Activated CD8-positive, alpha-beta T cell treated with anti-CD3 and anti-CD28 coated beads for 36 hours (primary cell): ENCODE results near the gene HMOX2. TPM values are rescaled to one million over a fixed set of nuclear protein-coding genes. Genes with fewer than 3 reads are reported as not detected.

Experiments
- ATAC-seq: fragments of 200-7000 bp; cut with Tn5 transposase; one replicate; pipeline ENCODE4 v1.10.0; 2021; ENCODE audit warnings: mild to moderate bottlenecking, moderate library complexity
- CTCF ChIA-PET: fragments of 350-600 bp; sonication (Branson Sonifier 250); formaldehyde crosslinking; loops from one replicate; lab custom pipeline; 2021; ENCODE audit warnings: antibody characterized with exemption; lab: Charles Lee
- POLR2A ChIA-PET: fragments of 350-600 bp; sonication (Branson Sonifier 250); formaldehyde crosslinking; loops from one replicate; lab custom pipeline; 2021; ENCODE audit warnings: antibody characterized with exemption; lab: Charles Lee
- DNase-seq: peaks from one replicate; pipeline ENCODE4 v3.0.0-alpha.2; 2020
- H3K27ac Mint-ChIP-seq: one replicate; pipeline ENCODE4 v1.8.0; 2021; ENCODE audit warnings: mild to moderate bottlenecking, mixed read lengths
- H3K27me3 Mint-ChIP-seq: one replicate; pipeline ENCODE4 v1.8.0; 2021; ENCODE audit warnings: mixed read lengths
- H3K36me3 Mint-ChIP-seq: one replicate; pipeline ENCODE4 v1.8.0; 2021; ENCODE audit warnings: low read depth, mixed read lengths
- H3K4me1 Mint-ChIP-seq: one replicate; pipeline ENCODE4 v1.8.0; 2021; ENCODE audit warnings: low read depth, mixed read lengths
- H3K4me3 Mint-ChIP-seq: one replicate; pipeline ENCODE4 v1.8.0; 2021; ENCODE audit warnings: mild to moderate bottlenecking, moderate library complexity, mixed read lengths
- H3K9me3 Mint-ChIP-seq: one replicate; pipeline ENCODE4 v1.8.0; 2021; ENCODE audit warnings: mixed read lengths
- intact Hi-C: fragments of 100-400 bp; cut with micrococcal nuclease; formaldehyde crosslinking; loops from one replicate; pipeline ENCODE4 v1.10.0; 2022
- total RNA-seq, 2 experiments: library from RNA; stranded (reverse); gene quantifications; one replicate each; pipeline ENCODE4 v1.2.3, GENCODE V29; 2021
- TF ChIP-seq, protein P1 (sequence below): fragments of 200-600 bp; IDR thresholded peaks from one replicate; pipeline ENCODE4 v1.8.0; 2022; ENCODE audit warnings: antibody characterized with exemption, mild to moderate bottlenecking

The HMOX2 gene
- total RNA-seq, 2 experiments from 2014 or later = 64.7 to 65.4 TPM

GRCh38 chr16:4510131-4510530 lies 33.9 kb downstream of the HMOX2 start:
- ChIA-PET POLR2A (interaction anchor here (1.0 kb wide), 2 partner anchors 35 to 43 kb away, joined by 3 read pairs; no protein-coding TSS in a partner anchor), CTCF (interaction anchor here (1.0 to 8.8 kb wide), 5 partner anchors 8 to 114 kb away, joined by 3 to 174 read pairs (median 5); partner anchors contain the start of genes CDIP1 and MGRN1)
- DNase-seq (no peak), ATAC-seq (no peak)
- Mint-ChIP-seq H3K9me3 (no peaks in the 10 kb centered on the region), H3K27ac (no peak overlapping the region), H3K4me1 (peaks cover 47% of the 10 kb centered on the region), H3K27me3 (no peaks in the 10 kb centered on the region), H3K36me3 (peaks cover 40% of the 10 kb centered on the region), H3K4me3 (no peak overlapping the region)
- TF ChIP-seq, protein P1, sequence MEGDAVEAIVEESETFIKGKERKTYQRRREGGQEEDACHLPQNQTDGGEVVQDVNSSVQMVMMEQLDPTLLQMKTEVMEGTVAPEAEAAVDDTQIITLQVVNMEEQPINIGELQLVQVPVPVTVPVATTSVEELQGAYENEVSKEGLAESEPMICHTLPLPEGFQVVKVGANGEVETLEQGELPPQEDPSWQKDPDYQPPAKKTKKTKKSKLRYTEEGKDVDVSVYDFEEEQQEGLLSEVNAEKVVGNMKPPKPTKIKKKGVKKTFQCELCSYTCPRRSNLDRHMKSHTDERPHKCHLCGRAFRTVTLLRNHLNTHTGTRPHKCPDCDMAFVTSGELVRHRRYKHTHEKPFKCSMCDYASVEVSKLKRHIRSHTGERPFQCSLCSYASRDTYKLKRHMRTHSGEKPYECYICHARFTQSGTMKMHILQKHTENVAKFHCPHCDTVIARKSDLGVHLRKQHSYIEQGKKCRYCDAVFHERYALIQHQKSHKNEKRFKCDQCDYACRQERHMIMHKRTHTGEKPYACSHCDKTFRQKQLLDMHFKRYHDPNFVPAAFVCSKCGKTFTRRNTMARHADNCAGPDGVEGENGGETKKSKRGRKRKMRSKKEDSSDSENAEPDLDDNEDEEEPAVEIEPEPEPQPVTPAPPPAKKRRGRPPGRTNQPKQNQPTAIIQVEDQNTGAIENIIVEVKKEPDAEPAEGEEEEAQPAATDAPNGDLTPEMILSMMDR = no peak
- intact Hi-C loops = no loop called here

GRCh38 chr16:4510747-4511426 lies 34.7 kb downstream of the HMOX2 start:
- Mint-ChIP-seq H3K27ac (no peak overlapping the region), H3K4me1 (peaks cover 47% of the 10 kb centered on the region), H3K36me3 (peaks cover 39% of the 10 kb centered on the region), H3K4me3 (no peak overlapping the region), H3K27me3 (no peaks in the 10 kb centered on the region), H3K9me3 (no peaks in the 10 kb centered on the region)
- no peak for ATAC-seq
- POLR2A ChIA-PET = interaction anchor here (1.0 kb wide), 1 partner anchor 42 kb away, joined by 3 read pairs; no protein-coding TSS in a partner anchor
- TF ChIP-seq, protein P1 = no peak
- intact Hi-C loops = no loop called here
- CTCF ChIA-PET = interaction anchor here (1.5 to 8.8 kb wide), 3 partner anchors 8 to 75 kb away, joined by 5 to 174 read pairs (median 8); partner anchors contain the start of gene CDIP1
- no peak for DNase-seq

DNA sequence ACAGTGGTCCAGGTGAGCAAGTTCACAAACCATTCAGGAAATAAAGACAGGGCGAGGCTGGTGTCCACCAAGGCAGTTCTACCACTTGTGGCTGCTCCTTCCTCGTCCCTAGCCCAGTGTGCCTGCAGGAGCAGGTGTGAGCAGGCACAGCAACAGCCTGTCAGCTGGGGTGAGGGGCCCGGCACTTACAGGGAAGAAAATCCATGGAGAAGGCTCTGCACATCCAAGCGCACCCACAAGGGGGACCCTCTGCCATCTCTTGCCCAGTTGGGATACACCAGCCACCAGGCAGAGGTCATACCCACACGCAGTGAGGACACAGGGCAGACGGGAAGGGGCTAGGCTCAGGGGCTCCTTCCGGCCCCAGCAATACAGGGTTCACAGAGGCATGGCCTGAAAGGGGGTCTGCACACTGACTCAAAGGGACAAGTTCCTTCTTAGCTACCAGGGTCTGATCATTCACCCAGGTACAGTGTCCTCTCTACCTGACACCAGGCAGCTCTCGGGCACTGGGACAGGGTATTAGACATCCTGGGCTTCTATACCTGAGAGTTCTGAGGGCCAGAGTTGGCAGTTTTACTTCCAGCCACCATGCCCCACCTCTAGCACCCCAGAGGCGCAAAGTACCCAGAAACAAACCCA lies 35.4 kb downstream of the HMOX2 start:
- Mint-ChIP-seq H3K27me3 (no peaks in the 10 kb centered on the region), H3K4me1 (peaks cover 46% of the 10 kb centered on the region), H3K36me3 (peaks cover 34% of the 10 kb centered on the region), H3K9me3 (no peaks in the 10 kb centered on the region), H3K27ac (no peak overlapping the region), H3K4me3 (no peak overlapping the region)
- DNase-seq (peak; percentile 43), ATAC-seq (no peak)
- intact Hi-C loops = no loop called here
- TF ChIP-seq, protein P1 = no peak
- ChIA-PET POLR2A (interaction anchor here (0.6 kb wide), 1 partner anchor 38 kb away, joined by 3 read pairs; no protein-coding TSS in a partner anchor), CTCF (interaction anchor here (1.0 to 8.8 kb wide), 2 partner anchors 14 to 32 kb away, joined by 3 to 174 read pairs; partner anchors contain the start of gene CDIP1)

GRCh38 chr16:4512473-4512872 lies 36.3 kb downstream of the HMOX2 start:
- CTCF ChIA-PET = interaction anchor here (1.0 kb wide), 1 partner anchor 13 kb away, joined by 3 read pairs; no protein-coding TSS in a partner anchor
- DNase-seq (no peak), ATAC-seq (no peak)
- H3K4me3 Mint-ChIP-seq = no peak overlapping the region
- POLR2A ChIA-PET = no interaction called here
- TF ChIP-seq, protein P1 = no peak
- peaks cover 45% of the 10 kb centered on the region for H3K4me1 Mint-ChIP-seq
- no peaks in the 10 kb centered on the region for H3K27me3 Mint-ChIP-seq
- no peaks in the 10 kb centered on the region for H3K9me3 Mint-ChIP-seq
- H3K27ac Mint-ChIP-seq = no peak overlapping the region
- intact Hi-C loops = no loop called here
- peaks cover 29% of the 10 kb centered on the region for H3K36me3 Mint-ChIP-seq
